ENCODE data around the gene TRIM44.

Gene TRIM44

GRCh38 chr11:35861191-35861590 is 198.6 kb downstream of the TRIM44 start:
- DNase-seq (ENCODE audit: low read depth), result no peak
- H3K4me3 ChIP-seq (ENCODE audit: low read depth, low read length), result no peak overlapping the region

- no peak for DNase-seq (ENCODE audit: low read depth)
- no peak overlapping the region for H3K4me3 ChIP-seq (ENCODE audit: low read depth, low read length)
These were observed 200.1 kb downstream of the TRIM44 start for GRCh38 chr11:35862666-35863065.

- no peak for DNase-seq (ENCODE audit: low read depth)
These were observed 201.6 kb downstream of the TRIM44 start for GRCh38 chr11:35864131-35864530.

GRCh38 chr11:35866601-35867000 is 204.0 kb downstream of the TRIM44 start:
- H3K4me3 ChIP-seq (ENCODE audit: low read depth, low read length), result no peak overlapping the region
- no peak for DNase-seq (ENCODE audit: low read depth)

More at GRCh38 chr11:35864131-35864530, 201.6 kb downstream of the TRIM44 start:
- no peak overlapping the region for H3K4me3 ChIP-seq (ENCODE audit: low read depth, low read length)

Measured in skeletal muscle cell (primary cell).